Activated CD8-positive, alpha-beta T cell treated with anti-CD3 and anti-CD28 coated beads for 36 hours (primary cell): ENCODE results near the gene MAP3K4. TPM values are rescaled to one million over a fixed set of nuclear protein-coding genes. Genes with fewer than 3 reads are reported as not detected.

Experiments
- ATAC-seq: fragments of 200-7000 bp; cut with Tn5 transposase; one replicate; pipeline ENCODE4 v1.10.0; 2021; ENCODE audit warnings: mild to moderate bottlenecking, moderate library complexity
- CTCF ChIA-PET: fragments of 350-600 bp; sonication (Branson Sonifier 250); formaldehyde crosslinking; loops from one replicate; lab custom pipeline; 2021; ENCODE audit warnings: antibody characterized with exemption; lab: Charles Lee
- POLR2A ChIA-PET: fragments of 350-600 bp; sonication (Branson Sonifier 250); formaldehyde crosslinking; loops from one replicate; lab custom pipeline; 2021; ENCODE audit warnings: antibody characterized with exemption; lab: Charles Lee
- DNase-seq: peaks from one replicate; pipeline ENCODE4 v3.0.0-alpha.2; 2020
- H3K27ac Mint-ChIP-seq: one replicate; pipeline ENCODE4 v1.8.0; 2021; ENCODE audit warnings: mild to moderate bottlenecking, mixed read lengths
- H3K27me3 Mint-ChIP-seq: one replicate; pipeline ENCODE4 v1.8.0; 2021; ENCODE audit warnings: mixed read lengths
- H3K36me3 Mint-ChIP-seq: one replicate; pipeline ENCODE4 v1.8.0; 2021; ENCODE audit warnings: low read depth, mixed read lengths
- H3K4me1 Mint-ChIP-seq: one replicate; pipeline ENCODE4 v1.8.0; 2021; ENCODE audit warnings: low read depth, mixed read lengths
- H3K4me3 Mint-ChIP-seq: one replicate; pipeline ENCODE4 v1.8.0; 2021; ENCODE audit warnings: mild to moderate bottlenecking, moderate library complexity, mixed read lengths
- H3K9me3 Mint-ChIP-seq: one replicate; pipeline ENCODE4 v1.8.0; 2021; ENCODE audit warnings: mixed read lengths
- CTCF ChIP-seq: fragments of 200-600 bp; IDR thresholded peaks from one replicate; pipeline ENCODE4 v1.8.0; 2022; ENCODE audit warnings: antibody characterized with exemption, mild to moderate bottlenecking
- intact Hi-C: fragments of 100-400 bp; cut with micrococcal nuclease; formaldehyde crosslinking; loops from one replicate; pipeline ENCODE4 v1.10.0; 2022
- total RNA-seq, 2 experiments: library from RNA; stranded (reverse); gene quantifications; one replicate each; pipeline ENCODE4 v1.2.3, GENCODE V29; 2021

The MAP3K4 gene
- total RNA-seq, 2 experiments from 2014 or later, result 31.3 to 48.7 TPM

DNA sequence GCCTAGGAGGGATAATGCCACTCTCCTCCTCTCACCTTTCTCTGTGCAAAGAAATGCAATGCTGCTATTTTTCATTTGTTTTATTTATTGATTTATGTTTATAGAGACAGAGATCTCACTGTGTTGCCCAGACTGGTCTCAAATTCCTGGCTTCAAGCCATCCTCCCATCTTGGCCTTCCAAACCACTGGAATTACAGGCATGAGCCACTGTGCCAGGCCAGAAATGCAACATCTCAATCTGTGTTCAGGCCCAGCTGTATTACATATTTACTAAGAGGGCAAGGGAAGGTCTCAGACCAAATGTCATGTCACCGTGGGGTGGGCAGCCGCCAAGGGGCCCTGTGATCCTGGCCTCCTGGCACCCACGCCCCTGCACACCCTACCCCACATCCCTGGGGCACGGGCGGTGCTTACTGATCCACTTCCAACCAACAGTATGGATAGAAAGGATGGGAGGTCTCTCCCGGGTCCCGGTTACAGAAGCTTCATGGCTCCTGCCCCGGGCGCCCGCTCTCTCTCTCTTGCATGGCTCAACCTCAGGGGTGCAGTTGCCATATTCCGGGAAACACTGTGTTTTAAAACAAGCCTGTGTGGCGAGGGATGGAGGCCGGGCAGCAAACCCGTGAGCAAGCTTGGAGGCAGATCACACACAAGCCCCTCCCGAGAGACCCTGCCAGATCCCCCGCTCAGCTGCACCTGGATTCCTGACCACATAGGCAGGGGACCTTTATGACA is 170.5 kb downstream of the MAP3K4 start:
- intact Hi-C loops, result no loop called here
- DNase-seq (no peak), ATAC-seq (no peak)
- H3K9me3 Mint-ChIP-seq, result peaks cover 1% of the 10 kb centered on the region
- no peaks in the 10 kb centered on the region for H3K4me1 Mint-ChIP-seq
- H3K36me3 Mint-ChIP-seq, result peaks cover 10% of the 10 kb centered on the region
- no peaks in the 10 kb centered on the region for H3K27me3 Mint-ChIP-seq
- no peak overlapping the region for H3K4me3 Mint-ChIP-seq
- TF ChIP-seq CTCF, result no peak
- POLR2A ChIA-PET, result no interaction called here
- H3K27ac Mint-ChIP-seq, result no peak overlapping the region
- CTCF ChIA-PET, result no interaction called here

- DNase-seq, result no peak
- Mint-ChIP-seq H3K4me3 (no peak overlapping the region), H3K9me3 (no peaks in the 10 kb centered on the region), H3K4me1 (no peaks in the 10 kb centered on the region), H3K27ac (no peak overlapping the region), H3K36me3 (peaks cover 9% of the 10 kb centered on the region), H3K27me3 (no peaks in the 10 kb centered on the region)
- intact Hi-C loops, result no loop called here
- POLR2A ChIA-PET, result no interaction called here
- TF ChIP-seq CTCF, result no peak
- CTCF ChIA-PET, result no interaction called here
- no peak for ATAC-seq
These were observed 171.2 kb downstream of the MAP3K4 start for GRCh38 chr6:161162722-161163121.

DNA sequence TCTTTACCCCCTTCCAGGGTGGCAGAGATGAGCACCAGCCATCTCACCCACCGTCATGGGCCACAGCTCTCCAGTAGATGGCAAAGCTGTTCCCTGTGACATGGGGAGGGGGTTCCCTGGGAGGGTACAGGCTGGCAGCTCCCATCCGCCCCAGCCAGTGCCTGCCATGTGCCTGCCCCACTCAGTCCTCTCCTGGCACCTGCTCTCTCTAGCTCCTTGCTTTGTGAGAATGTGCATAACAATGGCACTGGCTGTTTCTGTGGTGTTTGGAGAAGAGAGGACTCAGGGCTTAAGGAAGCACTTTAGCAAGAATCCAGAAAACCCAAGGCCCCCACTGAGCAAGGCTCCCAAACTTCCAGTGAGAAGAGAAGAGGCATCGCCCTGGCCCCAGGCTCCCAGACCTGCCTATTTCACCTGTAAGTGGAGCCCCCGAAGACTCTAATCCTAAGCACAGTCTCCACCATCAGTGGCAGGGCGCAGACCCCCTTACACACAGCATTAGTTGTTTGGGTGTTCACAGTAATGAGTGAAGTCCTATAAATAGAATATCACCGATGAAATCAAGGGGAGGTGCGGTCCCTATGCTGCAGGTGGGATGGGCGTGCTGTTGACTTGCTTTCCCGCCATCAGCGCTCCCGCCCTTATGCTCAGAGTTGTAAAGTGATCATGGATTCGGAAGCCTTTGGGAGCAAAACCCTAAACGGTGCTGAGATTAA is 172.1 kb downstream of the MAP3K4 start:
- Mint-ChIP-seq H3K4me1 (no peaks in the 10 kb centered on the region), H3K36me3 (peaks cover 5% of the 10 kb centered on the region), H3K27ac (no peak overlapping the region), H3K27me3 (no peaks in the 10 kb centered on the region), H3K4me3 (no peak overlapping the region), H3K9me3 (no peaks in the 10 kb centered on the region)
- intact Hi-C loops, result no loop called here
- no peak for TF ChIP-seq CTCF
- POLR2A ChIA-PET, result no interaction called here
- DNase-seq, result no peak
- ATAC-seq, result no peak
- CTCF ChIA-PET, result no interaction called here

DNA sequence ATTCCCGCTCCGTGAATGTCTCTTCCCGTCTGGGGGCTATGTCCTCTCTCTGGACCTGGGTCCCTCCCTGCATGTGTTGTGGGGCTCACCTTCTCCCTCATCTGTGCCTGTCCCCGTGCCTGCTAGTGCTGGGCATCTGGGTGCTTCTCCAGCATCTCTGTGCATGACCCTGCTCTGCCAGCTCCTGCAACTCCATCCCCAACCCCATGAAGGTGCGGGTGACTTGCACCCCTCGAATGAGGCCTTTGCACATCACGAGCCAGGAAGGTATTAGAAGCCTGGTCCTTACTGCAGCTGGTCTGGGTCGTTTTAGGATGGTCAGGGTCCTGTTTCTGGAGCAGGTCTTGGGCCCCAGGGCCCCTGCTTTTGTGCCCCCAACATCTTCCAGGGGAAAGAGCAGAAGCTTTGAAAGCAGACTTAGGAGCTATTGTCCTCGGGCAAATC is 172.6 kb downstream of the MAP3K4 start:
- CTCF ChIA-PET, result no interaction called here
- H3K27me3 Mint-ChIP-seq, result no peaks in the 10 kb centered on the region
- POLR2A ChIA-PET, result no interaction called here
- no peaks in the 10 kb centered on the region for H3K4me1 Mint-ChIP-seq
- ATAC-seq, result no peak
- TF ChIP-seq CTCF, result no peak
- H3K27ac Mint-ChIP-seq, result no peak overlapping the region
- peaks cover 5% of the 10 kb centered on the region for H3K36me3 Mint-ChIP-seq
- DNase-seq, result no peak
- intact Hi-C loops, result no loop called here
- no peaks in the 10 kb centered on the region for H3K9me3 Mint-ChIP-seq
- H3K4me3 Mint-ChIP-seq, result no peak overlapping the region

- no peak for TF ChIP-seq CTCF
- Mint-ChIP-seq H3K27ac (no peak overlapping the region), H3K36me3 (peaks cover 5% of the 10 kb centered on the region), H3K4me3 (no peak overlapping the region), H3K27me3 (no peaks in the 10 kb centered on the region), H3K9me3 (no peaks in the 10 kb centered on the region), H3K4me1 (no peaks in the 10 kb centered on the region)
- ATAC-seq, result no peak
- no peak for DNase-seq
- ChIA-PET POLR2A (no interaction called here), CTCF (no interaction called here)
- intact Hi-C loops, result no loop called here
These were observed 174.6 kb downstream of the MAP3K4 start for GRCh38 chr6:161166176-161166575.
